ENCODE measurements around the gene FARS2. TPM values are rescaled to one million over a fixed set of nuclear protein-coding genes. Genes with fewer than 3 reads are reported as not detected.

FARS2 gene
- total and polyA plus RNA-seq, 4 donors: 16.6 to 29.0 (median 21.1) TPM

GRCh38 chr6:5261545-5262109 is 314 bp downstream of the FARS2 start:
- WGBS (ENCODE audit: insufficient coverage): 0% methylated on average over 18 of the region's 19 CpGs
- peak overlapping the region; percentile 95 for H3K27ac ChIP-seq (ENCODE audit: low read depth, low read length)
- no peaks in the 10 kb centered on the region for H3K36me3 ChIP-seq (ENCODE audit: control insufficient read depth, insufficient read depth, low read length)
- H3K4me3 ChIP-seq (ENCODE audit: low read depth, low read length): peak overlapping the region; percentile 96
- DNase-seq (ENCODE audit: low read depth in 4 of 6, low spot score in 6 of 6): peak in 3 of 6 donors; percentile 4 to 33 (median 13)
- H3K27me3 ChIP-seq (ENCODE audit: control insufficient read depth, insufficient read depth, low read length): no peaks in the 10 kb centered on the region
- peaks cover 7% of the 10 kb centered on the region for H3K4me1 ChIP-seq (ENCODE audit: control insufficient read depth, insufficient read depth, low read length)
- no peaks in the 10 kb centered on the region for H3K9me3 ChIP-seq (ENCODE audit: control insufficient read depth, insufficient read depth, low read length)

GRCh38 chr6:5266423-5266822 is 5.1 kb downstream of the FARS2 start:
- Histone ChIP-seq H3K9me3 (ENCODE audit: control insufficient read depth, insufficient read depth, low read length) (no peaks in the 10 kb centered on the region), H3K27ac (ENCODE audit: low read depth, low read length) (no peak overlapping the region), H3K4me3 (ENCODE audit: low read depth, low read length) (no peak overlapping the region), H3K27me3 (ENCODE audit: control insufficient read depth, insufficient read depth, low read length) (no peaks in the 10 kb centered on the region), H3K36me3 (ENCODE audit: control insufficient read depth, insufficient read depth, low read length) (no peaks in the 10 kb centered on the region), H3K4me1 (ENCODE audit: control insufficient read depth, insufficient read depth, low read length) (peaks cover 4% of the 10 kb centered on the region)
- no CpG with 5 or more reads among the region's 2 CpGs for WGBS (ENCODE audit: insufficient coverage)
- DNase-seq (ENCODE audit: low read depth in 4 of 6, low spot score in 6 of 6): no peak

- H3K4me1 ChIP-seq (ENCODE audit: control insufficient read depth, insufficient read depth, low read length): no peaks in the 10 kb centered on the region
- DNase-seq (ENCODE audit: low read depth in 4 of 6, low spot score in 6 of 6): no peak
- no peaks in the 10 kb centered on the region for H3K36me3 ChIP-seq (ENCODE audit: control insufficient read depth, insufficient read depth, low read length)
- no peaks in the 10 kb centered on the region for H3K9me3 ChIP-seq (ENCODE audit: control insufficient read depth, insufficient read depth, low read length)
- no peaks in the 10 kb centered on the region for H3K27me3 ChIP-seq (ENCODE audit: control insufficient read depth, insufficient read depth, low read length)
- no peak overlapping the region for H3K4me3 ChIP-seq (ENCODE audit: low read depth, low read length)
- 50% methylated on average over 2 of the region's 5 CpGs for WGBS (ENCODE audit: insufficient coverage)
- H3K27ac ChIP-seq (ENCODE audit: low read depth, low read length): no peak overlapping the region
These were observed 8.9 kb downstream of the FARS2 start for GRCh38 chr6:5270093-5270680.

GRCh38 chr6:5271926-5272325 is 10.6 kb downstream of the FARS2 start:
- H3K27ac ChIP-seq (ENCODE audit: low read depth, low read length): no peak overlapping the region
- no peaks in the 10 kb centered on the region for H3K27me3 ChIP-seq (ENCODE audit: control insufficient read depth, insufficient read depth, low read length)
- no CpG with 5 or more reads among the region's 6 CpGs for WGBS (ENCODE audit: insufficient coverage)
- no peaks in the 10 kb centered on the region for H3K4me1 ChIP-seq (ENCODE audit: control insufficient read depth, insufficient read depth, low read length)
- H3K4me3 ChIP-seq (ENCODE audit: low read depth, low read length): no peak overlapping the region
- H3K9me3 ChIP-seq (ENCODE audit: control insufficient read depth, insufficient read depth, low read length): no peaks in the 10 kb centered on the region
- no peaks in the 10 kb centered on the region for H3K36me3 ChIP-seq (ENCODE audit: control insufficient read depth, insufficient read depth, low read length)
- DNase-seq (ENCODE audit: low read depth in 4 of 6, low spot score in 6 of 6): no peak

GRCh38 chr6:5274231-5274630 is 12.9 kb downstream of the FARS2 start:
- WGBS (ENCODE audit: insufficient coverage): 100% methylated on average over 1 of the region's 3 CpGs
- H3K4me3 ChIP-seq (ENCODE audit: low read depth, low read length): no peak overlapping the region
- no peak overlapping the region for H3K27ac ChIP-seq (ENCODE audit: low read depth, low read length)
- no peaks in the 10 kb centered on the region for H3K36me3 ChIP-seq (ENCODE audit: control insufficient read depth, insufficient read depth, low read length)
- H3K9me3 ChIP-seq (ENCODE audit: control insufficient read depth, insufficient read depth, low read length): no peaks in the 10 kb centered on the region
- DNase-seq (ENCODE audit: low read depth in 4 of 6, low spot score in 6 of 6): no peak
- H3K4me1 ChIP-seq (ENCODE audit: control insufficient read depth, insufficient read depth, low read length): no peaks in the 10 kb centered on the region
- H3K27me3 ChIP-seq (ENCODE audit: control insufficient read depth, insufficient read depth, low read length): no peaks in the 10 kb centered on the region

GRCh38 chr6:5275497-5275896 is 14.2 kb downstream of the FARS2 start:
- H3K9me3 ChIP-seq (ENCODE audit: control insufficient read depth, insufficient read depth, low read length): no peaks in the 10 kb centered on the region
- no peak for DNase-seq (ENCODE audit: low read depth in 4 of 6, low spot score in 6 of 6)
- whole genome bisulfite sequencing (ENCODE audit: insufficient coverage): no CpG with 5 or more reads among the region's 2 CpGs
- no peaks in the 10 kb centered on the region for H3K27me3 ChIP-seq (ENCODE audit: control insufficient read depth, insufficient read depth, low read length)
- H3K4me1 ChIP-seq (ENCODE audit: control insufficient read depth, insufficient read depth, low read length): no peaks in the 10 kb centered on the region
- no peaks in the 10 kb centered on the region for H3K36me3 ChIP-seq (ENCODE audit: control insufficient read depth, insufficient read depth, low read length)
- H3K4me3 ChIP-seq (ENCODE audit: low read depth, low read length): no peak overlapping the region
- no peak overlapping the region for H3K27ac ChIP-seq (ENCODE audit: low read depth, low read length)

- Histone ChIP-seq H3K27ac (ENCODE audit: low read depth, low read length) (no peak overlapping the region), H3K36me3 (ENCODE audit: control insufficient read depth, insufficient read depth, low read length) (no peaks in the 10 kb centered on the region), H3K9me3 (ENCODE audit: control insufficient read depth, insufficient read depth, low read length) (no peaks in the 10 kb centered on the region), H3K4me1 (ENCODE audit: control insufficient read depth, insufficient read depth, low read length) (no peaks in the 10 kb centered on the region), H3K4me3 (ENCODE audit: low read depth, low read length) (no peak overlapping the region), H3K27me3 (ENCODE audit: control insufficient read depth, insufficient read depth, low read length) (no peaks in the 10 kb centered on the region)
- 60% methylated on average over 1 of the region's 2 CpGs for WGBS (ENCODE audit: insufficient coverage)
- DNase-seq (ENCODE audit: low read depth in 4 of 6, low spot score in 6 of 6): no peak
These were observed 15.3 kb downstream of the FARS2 start for GRCh38 chr6:5276581-5276980.

GRCh38 chr6:5277589-5277988 is 16.3 kb downstream of the FARS2 start:
- H3K36me3 ChIP-seq (ENCODE audit: control insufficient read depth, insufficient read depth, low read length): no peaks in the 10 kb centered on the region
- H3K9me3 ChIP-seq (ENCODE audit: control insufficient read depth, insufficient read depth, low read length): no peaks in the 10 kb centered on the region
- no peak overlapping the region for H3K27ac ChIP-seq (ENCODE audit: low read depth, low read length)
- WGBS (ENCODE audit: insufficient coverage): no CpG with 5 or more reads among the region's 3 CpGs
- DNase-seq (ENCODE audit: low read depth in 4 of 6, low spot score in 6 of 6): no peak
- H3K27me3 ChIP-seq (ENCODE audit: control insufficient read depth, insufficient read depth, low read length): no peaks in the 10 kb centered on the region
- no peaks in the 10 kb centered on the region for H3K4me1 ChIP-seq (ENCODE audit: control insufficient read depth, insufficient read depth, low read length)
- H3K4me3 ChIP-seq (ENCODE audit: low read depth, low read length): no peak overlapping the region

GRCh38 chr6:5278047-5278446 is 16.7 kb downstream of the FARS2 start:
- no peak overlapping the region for H3K4me3 ChIP-seq (ENCODE audit: low read depth, low read length)
- DNase-seq (ENCODE audit: low read depth in 4 of 6, low spot score in 6 of 6): no peak
- no peaks in the 10 kb centered on the region for H3K27me3 ChIP-seq (ENCODE audit: control insufficient read depth, insufficient read depth, low read length)
- H3K27ac ChIP-seq (ENCODE audit: low read depth, low read length): no peak overlapping the region
- no CpG with 5 or more reads among the region's 5 CpGs for WGBS (ENCODE audit: insufficient coverage)
- no peaks in the 10 kb centered on the region for H3K36me3 ChIP-seq (ENCODE audit: control insufficient read depth, insufficient read depth, low read length)
- H3K4me1 ChIP-seq (ENCODE audit: control insufficient read depth, insufficient read depth, low read length): no peaks in the 10 kb centered on the region
- H3K9me3 ChIP-seq (ENCODE audit: control insufficient read depth, insufficient read depth, low read length): no peaks in the 10 kb centered on the region

- no peak for DNase-seq (ENCODE audit: low read depth in 4 of 6, low spot score in 6 of 6)
- 100% methylated on average over 2 of the region's 3 CpGs for WGBS (ENCODE audit: insufficient coverage)
- H3K9me3 ChIP-seq (ENCODE audit: control insufficient read depth, insufficient read depth, low read length): no peaks in the 10 kb centered on the region
These were observed 17.3 kb downstream of the FARS2 start for GRCh38 chr6:5278565-5279120.

More at GRCh38 chr6:5278565-5279120, 17.3 kb downstream of the FARS2 start:
- Histone ChIP-seq H3K36me3 (ENCODE audit: control insufficient read depth, insufficient read depth, low read length) (no peaks in the 10 kb centered on the region), H3K4me3 (ENCODE audit: low read depth, low read length) (no peak overlapping the region), H3K4me1 (ENCODE audit: control insufficient read depth, insufficient read depth, low read length) (no peaks in the 10 kb centered on the region), H3K27me3 (ENCODE audit: control insufficient read depth, insufficient read depth, low read length) (no peaks in the 10 kb centered on the region), H3K27ac (ENCODE audit: low read depth, low read length) (no peak overlapping the region)
